Natural killer cell (primary cell): ENCODE measurements around the gene BBOX1. TPM values are rescaled to one million over a fixed set of nuclear protein-coding genes. Genes with fewer than 3 reads are reported as not detected.

Experiments
- ATAC-seq, 3 donors: fragments of 150-1000 bp in 2 of 3; fragments of 200-7000 bp in 1 of 3; cut with Tn5 transposase; 1 replicate in 1 of 3; 2 replicates in 2 of 3; pipeline ENCODE4 v1.10.0; 2021; ENCODE audit warnings: mild to moderate bottlenecking in 2 of 3, moderate library complexity in 2 of 3
- DNase-seq, 2 donors: peaks; one replicate each; pipeline versions ENCODE4 v3.0.0 to v3.0.0-alpha.2; 2013 to 2021; ENCODE audit warnings: mixed read lengths in 1 of 2
- H3K27ac ChIP-seq: one replicate; pipeline ENCODE4 v1.5.1; 2013; ENCODE audit warnings: mild to moderate bottlenecking, low read length
- H3K27me3 ChIP-seq: one replicate; pipeline ENCODE4 v1.6.1; 2013; ENCODE audit warnings: low read length; ENCODE audit not compliant: control insufficient read depth, insufficient read depth
- H3K36me3 ChIP-seq: one replicate; pipeline ENCODE4 v1.6.1; 2013; ENCODE audit warnings: low read length; ENCODE audit not compliant: control insufficient read depth, insufficient read depth
- H3K4me1 ChIP-seq: one replicate; pipeline ENCODE4 v1.6.1; 2013; ENCODE audit warnings: low read length; ENCODE audit not compliant: control insufficient read depth, insufficient read depth
- H3K4me3 ChIP-seq: one replicate; pipeline ENCODE4 v1.5.1; 2013; ENCODE audit warnings: low read length
- H3K9me3 ChIP-seq: one replicate; pipeline ENCODE4 v1.6.1; 2013; ENCODE audit warnings: low read length; ENCODE audit not compliant: control insufficient read depth, insufficient read depth
- H3K27ac Mint-ChIP-seq, 2 donors: one replicate each; pipeline ENCODE4 v1.8.0; 2022; ENCODE audit warnings: mild to moderate bottlenecking in 2 of 2, mixed read lengths in 2 of 2, moderate library complexity in 1 of 2
- H3K27me3 Mint-ChIP-seq, 2 donors: one replicate each; pipeline ENCODE4 v1.8.0; 2022; ENCODE audit warnings: low read depth in 2 of 2, mixed read lengths in 2 of 2
- H3K36me3 Mint-ChIP-seq: one replicate; pipeline ENCODE4 v1.8.0; 2022; ENCODE audit warnings: mixed read lengths
- H3K4me1 Mint-ChIP-seq, 2 donors: one replicate each; pipeline ENCODE4 v1.8.0; 2022; ENCODE audit warnings: mixed read lengths in 2 of 2
- H3K4me3 Mint-ChIP-seq: one replicate; pipeline ENCODE4 v1.8.0; 2022; ENCODE audit warnings: mild to moderate bottlenecking, moderate library complexity, mixed read lengths
- H3K9me3 Mint-ChIP-seq, 2 donors: one replicate each; pipeline ENCODE4 v1.8.0; 2022; ENCODE audit warnings: mixed read lengths in 2 of 2
- CTCF ChIP-seq: fragments of 200-600 bp; IDR thresholded peaks from one replicate; pipeline ENCODE4 v1.8.0; 2022; ENCODE audit warnings: antibody characterized with exemption
- WGBS: methylation state at CpG from one replicate; pipeline ENCODE4 v1.1.7; 2013; ENCODE audit warnings: missing lambda C conversion rate; ENCODE audit not compliant: insufficient coverage; 5-methylcytosine and 5-hydroxymethylcytosine counted together
- intact Hi-C: fragments of 100-400 bp; cut with micrococcal nuclease; formaldehyde crosslinking; loops from one replicate; pipeline ENCODE4 v1.14.2; 2022
- total RNA-seq, 4 donors: library from RNA; stranded (reverse); fragments of 120-200 nt in 1 of 4; gene quantifications; one replicate each; pipeline versions ENCODE4 v1.2.3 to v1.2.4, GENCODE V29; 2013 to 2022

Gene BBOX1
- total RNA-seq, 3 donors from 2014 or later (not counting 1 experiment from before 2014, with no cell fraction given) = not detected

DNA sequence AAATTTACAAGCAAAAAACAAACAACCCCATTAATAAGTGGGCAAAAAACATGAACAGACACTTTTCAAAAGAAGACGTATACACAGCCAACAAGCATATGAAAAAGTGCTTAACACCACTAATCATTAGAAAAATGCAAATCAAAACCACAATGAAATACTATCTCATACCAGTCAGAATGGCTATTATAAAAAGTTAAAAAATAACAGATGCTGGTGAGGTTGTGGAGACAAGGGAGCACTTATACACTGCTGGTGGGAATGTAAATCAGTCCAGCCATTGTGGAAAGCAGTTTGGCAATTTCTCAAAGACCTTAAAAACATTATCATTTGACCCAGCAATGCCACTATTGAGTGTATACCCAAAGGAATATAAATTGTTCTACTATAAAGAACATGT, 72.3 kb downstream of the BBOX1 start:
- H3K27ac Mint-ChIP-seq = no peak overlapping the region
- peaks cover 8 to 21% of the 10 kb centered on the region in 2 donors for H3K9me3 Mint-ChIP-seq
- no peaks in the 10 kb centered on the region for H3K4me1 Mint-ChIP-seq
- Histone ChIP-seq H3K36me3 (no peaks in the 10 kb centered on the region), H3K4me3 (no peak overlapping the region), H3K9me3 (no peaks in the 10 kb centered on the region), H3K4me1 (no peaks in the 10 kb centered on the region), H3K27ac (no peak overlapping the region), H3K27me3 (no peaks in the 10 kb centered on the region)
- 73% methylated on average over 1 of the region's 1 CpG for WGBS
- H3K36me3 Mint-ChIP-seq = no peaks in the 10 kb centered on the region
- no peaks in the 10 kb centered on the region for H3K27me3 Mint-ChIP-seq
- intact Hi-C loops = no loop called here
- ATAC-seq (no peak), DNase-seq (no peak)
- H3K4me3 Mint-ChIP-seq = no peak overlapping the region
- TF ChIP-seq CTCF = no peak

DNA sequence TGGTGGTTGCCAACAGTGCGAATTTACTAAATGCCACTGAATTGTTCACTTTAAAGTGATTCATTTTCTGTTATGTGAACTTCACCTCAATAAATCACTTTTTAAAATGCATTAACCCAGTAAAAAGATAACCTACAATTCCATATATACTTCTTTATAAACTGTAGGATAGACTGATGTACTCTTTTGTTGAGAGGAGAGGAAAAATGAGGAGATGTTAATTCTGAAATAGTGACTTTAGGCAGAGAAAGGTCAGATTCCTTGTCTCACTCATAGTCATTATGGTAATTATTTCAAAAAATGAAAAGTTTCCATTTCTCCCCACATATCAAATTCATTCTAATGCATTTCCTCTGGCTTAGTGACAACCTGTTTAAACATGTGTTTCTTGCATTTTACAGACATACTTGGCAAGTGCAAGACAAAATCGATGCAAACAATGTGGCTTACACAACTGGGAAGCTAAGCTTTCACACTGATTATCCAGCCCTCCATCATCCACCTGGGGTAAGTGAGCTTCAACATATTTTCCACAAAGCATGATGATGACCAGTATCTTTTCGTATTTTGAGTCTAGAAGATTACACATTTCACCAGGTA, 74.5 kb downstream of the BBOX1 start:
- no peaks in the 10 kb centered on the region for H3K27me3 ChIP-seq
- H3K36me3 ChIP-seq = no peaks in the 10 kb centered on the region
- no peak for ATAC-seq
- Mint-ChIP-seq H3K27ac (no peak overlapping the region), H3K4me1 (no peaks in the 10 kb centered on the region), H3K4me3 (no peak overlapping the region), H3K36me3 (no peaks in the 10 kb centered on the region), H3K9me3 (peaks cover 8 to 15% of the 10 kb centered on the region in 2 donors), H3K27me3 (no peaks in the 10 kb centered on the region)
- DNase-seq = no peak
- H3K27ac ChIP-seq = no peak overlapping the region
- H3K9me3 ChIP-seq = no peaks in the 10 kb centered on the region
- H3K4me1 ChIP-seq = no peaks in the 10 kb centered on the region
- TF ChIP-seq CTCF = no peak
- intact Hi-C loops = no loop called here
- WGBS = 80% methylated on average over 2 of the region's 3 CpGs
- H3K4me3 ChIP-seq = no peak overlapping the region

GRCh38 chr11:27116684-27117083, 76.1 kb downstream of the BBOX1 start:
- Mint-ChIP-seq H3K4me3 (no peak overlapping the region), H3K27ac (no peak overlapping the region), H3K4me1 (no peaks in the 10 kb centered on the region), H3K36me3 (no peaks in the 10 kb centered on the region), H3K9me3 (peaks cover 7 to 14% of the 10 kb centered on the region in 2 donors), H3K27me3 (no peaks in the 10 kb centered on the region)
- no peak for TF ChIP-seq CTCF
- intact Hi-C loops = no loop called here
- H3K27ac ChIP-seq = no peak overlapping the region
- no peaks in the 10 kb centered on the region for H3K27me3 ChIP-seq
- H3K9me3 ChIP-seq = no peaks in the 10 kb centered on the region
- no peak for DNase-seq
- no peaks in the 10 kb centered on the region for H3K36me3 ChIP-seq
- no CpG with 5 or more reads among the region's 1 CpG for WGBS
- no peaks in the 10 kb centered on the region for H3K4me1 ChIP-seq
- ATAC-seq = no peak
- no peak overlapping the region for H3K4me3 ChIP-seq

GRCh38 chr11:27118371-27118770, 77.8 kb downstream of the BBOX1 start:
- H3K27ac ChIP-seq = no peak overlapping the region
- ATAC-seq (no peak), DNase-seq (no peak)
- no peak overlapping the region for H3K4me3 ChIP-seq
- Mint-ChIP-seq H3K27me3 (no peaks in the 10 kb centered on the region), H3K4me3 (no peak overlapping the region), H3K9me3 (peaks cover 7 to 19% of the 10 kb centered on the region in 2 donors), H3K4me1 (no peaks in the 10 kb centered on the region), H3K36me3 (no peaks in the 10 kb centered on the region), H3K27ac (no peak overlapping the region)
- H3K36me3 ChIP-seq = no peaks in the 10 kb centered on the region
- no peaks in the 10 kb centered on the region for H3K4me1 ChIP-seq
- TF ChIP-seq CTCF = no peak
- no peaks in the 10 kb centered on the region for H3K27me3 ChIP-seq
- no peaks in the 10 kb centered on the region for H3K9me3 ChIP-seq
- intact Hi-C loops = no loop called here
- 73% methylated on average over 1 of the region's 2 CpGs for WGBS
